ENCODE measurements around the gene SAFB2. TPM values are rescaled to one million over a fixed set of nuclear protein-coding genes. Genes with fewer than 3 reads are reported as not detected.

SAFB2 gene
- total and polyA plus RNA-seq, 2 of the 13 experiments (the other 11 are each of a cell fraction or from before 2014, with no cell fraction given), result 11.2 to 31.5 TPM

GRCh38 chr19:5637971-5638370 is 15.4 kb upstream of the SAFB2 start:
- in situ Hi-C loops (cut with HindIII; ENCODE audit: extremely low pct_ligation_motif_present, low pct_unique_long_range_greater_than_20kb) (no loop called here), intact Hi-C loops (cut with micrococcal nuclease; ENCODE audit: unreplicated experiment) (no loop called here)
- 93% methylated on average over 1 of the region's 1 CpG for WGBS (ENCODE audit: low lambda C conversion rate)
- DNase-seq (ENCODE audit: low spot score) (no peak), FAIRE-seq (no peak), ATAC-seq (no peak)
- no TSS peak for BruUV-seq (replicated peaks)
- Histone ChIP-seq H3K36me3 (replicated peaks in 1 of 2; ENCODE audit: control insufficient read depth in 1 of 2, insufficient read depth in 2 of 2, low read length in 2 of 2) (peaks cover 13 to 60% of the 10 kb centered on the region in 2 experiments), H3K79me2 (ENCODE audit: insufficient read depth, low read length) (peaks cover 82% of the 10 kb centered on the region), H3K9ac (ENCODE audit: insufficient read depth, low read depth, low read length) (no peak overlapping the region), H3K4me1 (ENCODE audit: insufficient read depth, low read length) (peaks cover 25% of the 10 kb centered on the region), H3K27ac (ENCODE audit: extremely low read length, insufficient read depth, low read length) (no peak overlapping the region), H3K27me3 (ENCODE audit: control insufficient read depth in 1 of 2, insufficient read depth in 2 of 2, low read length in 2 of 2) (no peaks in the 10 kb centered on the region), H3K4me2 (ENCODE audit: low read depth, low read length) (no peak overlapping the region), H4K20me1 (ENCODE audit: insufficient read depth, low read length) (peaks cover 64% of the 10 kb centered on the region), H3K9me3 (ENCODE audit: low read length) (no peaks in the 10 kb centered on the region), H3K4me3 (replicated peaks in 1 of 3; ENCODE audit: insufficient read depth in 1 of 3, low read depth in 2 of 3, low read length in 3 of 3) (no peak overlapping the region), H2AFZ (ENCODE audit: low read length) (no peak overlapping the region)
- POLR2A ChIA-PET, result no interaction called here
- CTCF ChIA-PET (ENCODE audit: low intra/inter-chr PET ratio, low total read pairs), result no interaction called here
- TF ChIP-seq ATM (IDR thresholded peaks at IDR 0.05; ENCODE audit: borderline replicate concordance) (no peak), NR2F2 (IDR thresholded peaks at IDR 0.05; ENCODE audit: borderline replicate concordance, low read depth) (no peak), ELF4 (CRISPR knock-in tag; IDR thresholded peaks at IDR 0.05; ENCODE audit: borderline replicate concordance) (no peak), PHF5A (CRISPR knock-in tag; IDR thresholded peaks at IDR 0.05; ENCODE audit: low read depth, unreplicated experiment) (no peak), AHDC1 (CRISPR knock-in tag; IDR thresholded peaks at IDR 0.05; ENCODE audit: borderline replicate concordance) (no peak), IRX3 (CRISPR knock-in tag; IDR thresholded peaks at IDR 0.05; ENCODE audit: borderline replicate concordance, low read depth) (no peak), ZFP62 (CRISPR knock-in tag; IDR thresholded peaks at IDR 0.05) (no peak)
